GM19351 (cell line): Measurements from ENCODE around the gene CACNA2D3.

Source experiments
- ATAC-seq: cut with Tn5 transposase; IDR thresholded peaks from one replicate; pipeline ENCODE4 v1.9.1; 2021; ENCODE audit warnings: mild to moderate bottlenecking, moderate library complexity; ENCODE audit not compliant: unreplicated experiment

The CACNA2D3 gene

GRCh38 chr3:54262946-54263345 lies 140.6 kb downstream of the CACNA2D3 start:
- no peak for ATAC-seq

GRCh38 chr3:54264050-54264449 lies 141.7 kb downstream of the CACNA2D3 start:
- no peak for ATAC-seq

GRCh38 chr3:54270816-54271526 lies 148.6 kb downstream of the CACNA2D3 start:
- no peak for ATAC-seq

- no peak for ATAC-seq
Observed at GRCh38 chr3:54273791-54274190, 151.4 kb downstream of the CACNA2D3 start.

GRCh38 chr3:54274607-54275006 lies 152.3 kb downstream of the CACNA2D3 start:
- ATAC-seq, result no peak

GRCh38 chr3:54279005-54279583 lies 156.7 kb downstream of the CACNA2D3 start:
- no peak for ATAC-seq

GRCh38 chr3:54283470-54283869 lies 161.1 kb downstream of the CACNA2D3 start:
- ATAC-seq, result no peak

GRCh38 chr3:54294214-54294613 lies 171.9 kb downstream of the CACNA2D3 start:
- ATAC-seq, result no peak

- ATAC-seq, result no peak
Observed at GRCh38 chr3:54296531-54296930, 174.2 kb downstream of the CACNA2D3 start.

GRCh38 chr3:54299169-54299935 lies 177.0 kb downstream of the CACNA2D3 start:
- ATAC-seq, result no peak

GRCh38 chr3:54303517-54304375 lies 181.4 kb downstream of the CACNA2D3 start:
- no peak for ATAC-seq

GRCh38 chr3:54304877-54305276 lies 182.5 kb downstream of the CACNA2D3 start:
- no peak for ATAC-seq

GRCh38 chr3:54305409-54306099 lies 183.2 kb downstream of the CACNA2D3 start:
- ATAC-seq, result no peak

- ATAC-seq, result no peak
Observed at GRCh38 chr3:54307566-54308180, 185.3 kb downstream of the CACNA2D3 start.

GRCh38 chr3:54309601-54310000 lies 187.2 kb downstream of the CACNA2D3 start:
- ATAC-seq, result no peak

- ATAC-seq, result no peak
Observed at GRCh38 chr3:54311211-54311747, 188.9 kb downstream of the CACNA2D3 start.

- ATAC-seq, result no peak
Observed at GRCh38 chr3:54312156-54312899, 190.0 kb downstream of the CACNA2D3 start.

GRCh38 chr3:54313418-54313817 lies 191.1 kb downstream of the CACNA2D3 start:
- ATAC-seq, result no peak

- no peak for ATAC-seq
Observed at GRCh38 chr3:54321520-54321919, 199.2 kb downstream of the CACNA2D3 start.
